HG02610 (cell line): Measurements from ENCODE around the gene FHIT.
"Not testable (repeated sequence)": the region's sequence is repeated elsewhere in the genome, so short reads cannot be mapped to it uniquely, and the experiment has no call there.

Experiments used
- ATAC-seq: cut with Tn5 transposase; IDR thresholded peaks from one replicate; pipeline ENCODE4 v1.9.1; 2021; ENCODE audit warnings: mild to moderate bottlenecking, moderate library complexity; ENCODE audit not compliant: unreplicated experiment

Gene FHIT

GRCh38 chr3:60948488-60948887, 302.8 kb downstream of the FHIT start:
- no peak for ATAC-seq

GRCh38 chr3:60935709-60936108, 315.5 kb downstream of the FHIT start:
- ATAC-seq, result no peak

- no peak for ATAC-seq
Measured at GRCh38 chr3:60933824-60934223, 317.4 kb downstream of the FHIT start.

GRCh38 chr3:60932643-60933042, 318.6 kb downstream of the FHIT start:
- no peak for ATAC-seq

GRCh38 chr3:60932170-60932569, 319.1 kb downstream of the FHIT start:
- ATAC-seq, result no peak

- ATAC-seq, result no peak
Measured at GRCh38 chr3:60931452-60931851, 319.8 kb downstream of the FHIT start.

GRCh38 chr3:60920519-60920918, 330.7 kb downstream of the FHIT start:
- ATAC-seq, result no peak

GRCh38 chr3:60919296-60919695, 332.0 kb downstream of the FHIT start:
- no peak for ATAC-seq

GRCh38 chr3:60917141-60917540, 334.1 kb downstream of the FHIT start:
- no peak for ATAC-seq

GRCh38 chr3:60916546-60916945, 334.7 kb downstream of the FHIT start:
- ATAC-seq, result no peak

GRCh38 chr3:60913474-60913873, 337.8 kb downstream of the FHIT start:
- ATAC-seq, result no peak

GRCh38 chr3:60912876-60913275, 338.4 kb downstream of the FHIT start:
- no peak for ATAC-seq

GRCh38 chr3:60912142-60912541, 339.1 kb downstream of the FHIT start:
- no peak for ATAC-seq

- ATAC-seq, result no peak
Measured at GRCh38 chr3:60909526-60909925, 341.7 kb downstream of the FHIT start.

- ATAC-seq, result no peak
Measured at GRCh38 chr3:60906283-60906682, 345.0 kb downstream of the FHIT start.

GRCh38 chr3:60898321-60898720, 352.9 kb downstream of the FHIT start:
- ATAC-seq, result no peak

- no peak for ATAC-seq
Measured at GRCh38 chr3:60893946-60894345, 357.3 kb downstream of the FHIT start.

- ATAC-seq, result no peak
Measured at GRCh38 chr3:60890226-60890625, 361.0 kb downstream of the FHIT start.

GRCh38 chr3:60888952-60889351, 362.3 kb downstream of the FHIT start:
- not testable (repeated sequence) for ATAC-seq

- ATAC-seq, result no peak
Measured at GRCh38 chr3:60887574-60887973, 363.7 kb downstream of the FHIT start.

- ATAC-seq, result no peak
Measured at GRCh38 chr3:60886518-60886917, 364.7 kb downstream of the FHIT start.

- no peak for ATAC-seq
Measured at GRCh38 chr3:60884005-60884404, 367.2 kb downstream of the FHIT start.

- no peak for ATAC-seq
Measured at GRCh38 chr3:60877188-60877587, 374.1 kb downstream of the FHIT start.

GRCh38 chr3:60870396-60870795, 380.9 kb downstream of the FHIT start:
- ATAC-seq, result no peak
